DOHH2 (cell line): ENCODE data around the gene POLR1D.

Experiments
- CTCF ChIP-seq: fragments of 200-600 bp; sonication (generic); IDR thresholded peaks from one replicate; pipeline ENCODE4 v1.5.1; 2014; ENCODE audit warnings: antibody characterized with exemption, mild to moderate bottlenecking, low read depth, low read length; ENCODE audit not compliant: poor library complexity, severe bottlenecking
- EZH2phosphoT487 ChIP-seq: fragments of 200-600 bp; sonication (generic); IDR thresholded peaks from 2 replicates; pipeline ENCODE4 v1.6.1; 2017; ENCODE audit warnings: borderline replicate concordance, mild to moderate bottlenecking, antibody characterized with exemption, low read length, moderate library complexity, mixed read lengths

GRCh38 chr13:27624071-27624470 lies 2.4 kb downstream of the POLR1D start:
- no peak for TF ChIP-seq CTCF
- no peak for TF ChIP-seq EZH2phosphoT487
